Measurements from ENCODE around the gene ZDHHC7.
A peak's percentile ranks its signal among the peaks of the same experiment; 100 is the strongest.

Gene ZDHHC7, protein sequence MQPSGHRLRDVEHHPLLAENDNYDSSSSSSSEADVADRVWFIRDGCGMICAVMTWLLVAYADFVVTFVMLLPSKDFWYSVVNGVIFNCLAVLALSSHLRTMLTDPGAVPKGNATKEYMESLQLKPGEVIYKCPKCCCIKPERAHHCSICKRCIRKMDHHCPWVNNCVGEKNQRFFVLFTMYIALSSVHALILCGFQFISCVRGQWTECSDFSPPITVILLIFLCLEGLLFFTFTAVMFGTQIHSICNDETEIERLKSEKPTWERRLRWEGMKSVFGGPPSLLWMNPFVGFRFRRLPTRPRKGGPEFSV

DNA sequence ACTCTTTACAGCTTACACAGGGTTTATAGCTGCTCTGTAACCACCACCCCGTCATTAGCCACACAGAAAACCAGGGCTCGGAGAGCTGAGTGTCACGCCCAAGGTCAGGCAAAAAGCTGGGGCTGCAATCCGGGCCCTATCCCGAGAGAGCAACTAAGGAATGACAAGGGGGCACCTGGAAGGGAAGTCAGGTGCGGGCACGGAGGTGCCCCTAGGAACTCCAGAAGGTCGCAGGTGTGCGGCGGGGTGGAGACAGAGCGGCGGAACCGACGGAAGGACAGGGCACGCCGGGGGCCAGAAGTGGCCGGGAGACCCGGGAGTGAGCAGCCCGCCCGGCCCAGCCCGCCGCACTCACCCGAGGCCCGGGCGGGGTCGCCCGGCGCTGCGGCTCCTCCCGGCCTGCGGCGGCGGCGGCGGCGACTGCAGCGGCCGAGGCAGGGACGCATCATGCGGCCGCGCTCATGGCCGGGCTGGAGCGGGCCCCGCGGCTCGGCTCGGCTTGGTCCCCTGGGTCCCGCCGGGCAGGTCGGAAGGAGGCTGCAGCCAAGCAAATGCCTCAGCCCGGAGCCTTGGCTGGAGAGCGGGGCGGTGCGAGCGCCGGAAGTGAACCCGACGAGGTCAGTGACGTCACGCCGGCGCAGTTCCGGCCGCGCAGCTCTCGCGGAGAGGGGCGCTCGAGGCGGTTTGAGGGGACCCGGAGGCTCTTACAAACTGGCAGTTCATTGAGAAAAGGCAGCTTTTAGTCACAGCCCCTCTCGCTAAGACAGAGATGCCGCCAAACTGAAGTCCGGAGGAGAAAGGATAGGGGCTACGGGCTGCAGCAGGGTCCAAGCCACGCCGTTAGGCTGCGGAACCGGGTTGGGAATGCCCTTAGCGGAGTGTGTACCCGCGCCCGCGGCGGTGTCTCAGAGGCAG is at the start of gene ZDHHC7:
Gene ZDHHC7 (minus strand): TSS at position 605 of the 915 bp plus-strand sequence. CDS start 20,917 bp downstream, outside the sequence.
- H3K4me3 ChIP-seq (ENCODE audit: low read length) = peak within 1 kb of the TSS; percentile 91
- TF ChIP-seq, protein P1, sequence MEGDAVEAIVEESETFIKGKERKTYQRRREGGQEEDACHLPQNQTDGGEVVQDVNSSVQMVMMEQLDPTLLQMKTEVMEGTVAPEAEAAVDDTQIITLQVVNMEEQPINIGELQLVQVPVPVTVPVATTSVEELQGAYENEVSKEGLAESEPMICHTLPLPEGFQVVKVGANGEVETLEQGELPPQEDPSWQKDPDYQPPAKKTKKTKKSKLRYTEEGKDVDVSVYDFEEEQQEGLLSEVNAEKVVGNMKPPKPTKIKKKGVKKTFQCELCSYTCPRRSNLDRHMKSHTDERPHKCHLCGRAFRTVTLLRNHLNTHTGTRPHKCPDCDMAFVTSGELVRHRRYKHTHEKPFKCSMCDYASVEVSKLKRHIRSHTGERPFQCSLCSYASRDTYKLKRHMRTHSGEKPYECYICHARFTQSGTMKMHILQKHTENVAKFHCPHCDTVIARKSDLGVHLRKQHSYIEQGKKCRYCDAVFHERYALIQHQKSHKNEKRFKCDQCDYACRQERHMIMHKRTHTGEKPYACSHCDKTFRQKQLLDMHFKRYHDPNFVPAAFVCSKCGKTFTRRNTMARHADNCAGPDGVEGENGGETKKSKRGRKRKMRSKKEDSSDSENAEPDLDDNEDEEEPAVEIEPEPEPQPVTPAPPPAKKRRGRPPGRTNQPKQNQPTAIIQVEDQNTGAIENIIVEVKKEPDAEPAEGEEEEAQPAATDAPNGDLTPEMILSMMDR (IDR thresholded peaks at IDR 0.05; ENCODE audit: insufficient read depth, low read depth, low read length, missing control alignments) = no peak
- DNase-seq (ENCODE audit: low read depth) = peak; percentile 82

DNA sequence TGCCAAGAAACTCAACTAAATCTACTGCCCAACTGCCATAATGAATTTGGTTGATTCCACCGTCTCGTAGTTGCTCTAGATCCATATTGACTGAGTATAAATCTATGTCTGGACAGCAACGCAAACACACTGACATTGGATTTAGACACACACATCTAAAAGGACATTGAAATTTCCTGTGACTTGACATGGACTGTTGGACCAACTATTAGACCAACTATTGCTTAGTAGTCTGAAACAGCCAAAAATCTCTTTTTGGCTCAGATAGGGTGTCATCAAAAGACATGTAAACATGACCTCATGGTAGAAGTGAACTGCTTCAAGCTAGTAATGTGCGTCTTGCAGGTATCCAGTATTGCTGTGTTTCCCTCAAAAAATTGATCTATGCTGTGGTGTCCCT is 47.6 kb upstream of the ZDHHC7 start:
- TF ChIP-seq, protein P1 (IDR thresholded peaks at IDR 0.05; ENCODE audit: insufficient read depth, low read depth, low read length, missing control alignments) = no peak
- no peak overlapping the region for H3K4me3 ChIP-seq (ENCODE audit: low read length)
- DNase-seq (ENCODE audit: low read depth) = no peak

DNA sequence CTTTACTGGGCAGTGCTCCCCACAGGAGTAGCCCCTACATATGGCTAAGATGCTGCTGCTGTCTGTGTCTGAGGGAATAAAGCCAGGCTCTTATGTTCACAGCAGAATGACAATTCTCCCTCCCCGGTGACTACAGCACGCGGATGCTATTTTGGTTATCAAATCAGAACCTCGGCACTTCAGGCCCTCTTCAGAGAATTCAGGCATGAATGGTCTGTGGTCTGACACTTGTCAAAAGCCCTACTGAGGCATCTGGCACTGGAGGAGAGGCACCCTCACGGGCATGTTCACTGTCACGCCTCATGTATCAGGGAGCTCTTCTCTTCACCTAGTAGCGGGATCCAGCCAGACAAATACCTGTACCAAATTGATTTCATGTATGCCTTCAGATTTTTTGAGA is 46.6 kb upstream of the ZDHHC7 start:
- H3K4me3 ChIP-seq (ENCODE audit: low read length) = no peak overlapping the region
- TF ChIP-seq, protein P1 (IDR thresholded peaks at IDR 0.05; ENCODE audit: insufficient read depth, low read depth, low read length, missing control alignments) = no peak
- no peak for DNase-seq (ENCODE audit: low read depth)

DNA sequence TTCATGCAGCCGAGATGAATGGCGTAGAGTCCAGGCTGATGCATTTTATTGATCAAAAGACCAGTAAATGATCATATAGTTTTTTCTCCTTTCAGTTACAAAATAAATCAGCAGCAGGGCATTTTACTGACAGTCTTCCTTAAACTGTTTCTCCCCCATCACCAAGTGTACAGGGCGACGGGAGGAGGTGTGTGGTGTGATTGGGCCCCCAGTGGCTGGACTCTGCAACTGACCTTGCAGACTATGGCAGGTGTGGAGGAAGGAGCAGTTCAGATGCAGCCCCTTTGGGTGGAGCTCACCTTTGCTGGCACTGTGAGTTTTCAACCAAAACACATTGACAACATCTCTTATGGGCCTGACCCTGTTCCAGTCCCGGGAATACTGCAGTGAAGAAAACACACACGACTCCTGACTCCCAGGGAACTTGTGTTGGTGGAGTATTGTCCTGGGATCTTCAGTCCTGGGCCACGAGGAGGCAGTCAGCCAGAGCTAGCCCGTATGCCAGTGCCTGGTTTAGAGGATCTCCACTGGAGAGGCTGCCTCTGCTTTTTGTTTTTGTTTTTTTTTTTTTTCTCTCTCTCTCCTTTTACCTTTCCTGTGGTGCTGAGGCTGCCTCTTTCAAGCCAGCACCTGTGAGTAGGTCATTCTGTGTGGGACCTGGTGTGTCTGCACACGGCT is 46.0 kb upstream of the ZDHHC7 start:
- TF ChIP-seq, protein P1 (IDR thresholded peaks at IDR 0.05; ENCODE audit: insufficient read depth, low read depth, low read length, missing control alignments) = no peak
- no peak for DNase-seq (ENCODE audit: low read depth)
- no peak overlapping the region for H3K4me3 ChIP-seq (ENCODE audit: low read length)

DNA sequence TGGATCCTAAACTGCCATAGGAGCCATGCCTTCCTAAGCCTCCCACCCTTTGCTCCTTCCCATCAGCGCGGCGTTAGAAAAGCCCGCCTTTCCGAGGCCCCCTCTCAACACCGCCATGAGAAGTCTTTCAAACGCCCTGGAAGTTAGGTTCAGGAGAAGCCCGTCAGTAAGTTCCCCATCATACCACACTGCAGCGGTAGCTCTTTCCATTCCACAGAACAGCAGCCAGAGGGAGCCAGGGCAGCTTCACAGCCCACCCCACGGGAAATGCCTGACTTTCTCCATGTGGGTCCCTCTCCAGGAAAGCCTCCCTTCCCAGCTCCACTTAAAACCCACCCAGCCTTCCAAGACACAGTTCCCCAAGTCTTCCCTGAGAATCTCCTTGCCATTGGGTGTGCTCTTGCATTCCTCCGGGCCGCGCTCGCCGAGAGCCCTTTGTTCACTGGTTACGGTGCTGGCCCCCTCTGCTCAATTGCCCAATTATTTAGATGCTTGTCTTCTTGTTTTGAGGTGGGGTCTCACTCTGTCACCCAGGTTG is 44.9 kb upstream of the ZDHHC7 start:
- TF ChIP-seq, protein P1 (IDR thresholded peaks at IDR 0.05; ENCODE audit: insufficient read depth, low read depth, low read length, missing control alignments) = no peak
- no peak for DNase-seq (ENCODE audit: low read depth)
- no peak overlapping the region for H3K4me3 ChIP-seq (ENCODE audit: low read length)

DNA sequence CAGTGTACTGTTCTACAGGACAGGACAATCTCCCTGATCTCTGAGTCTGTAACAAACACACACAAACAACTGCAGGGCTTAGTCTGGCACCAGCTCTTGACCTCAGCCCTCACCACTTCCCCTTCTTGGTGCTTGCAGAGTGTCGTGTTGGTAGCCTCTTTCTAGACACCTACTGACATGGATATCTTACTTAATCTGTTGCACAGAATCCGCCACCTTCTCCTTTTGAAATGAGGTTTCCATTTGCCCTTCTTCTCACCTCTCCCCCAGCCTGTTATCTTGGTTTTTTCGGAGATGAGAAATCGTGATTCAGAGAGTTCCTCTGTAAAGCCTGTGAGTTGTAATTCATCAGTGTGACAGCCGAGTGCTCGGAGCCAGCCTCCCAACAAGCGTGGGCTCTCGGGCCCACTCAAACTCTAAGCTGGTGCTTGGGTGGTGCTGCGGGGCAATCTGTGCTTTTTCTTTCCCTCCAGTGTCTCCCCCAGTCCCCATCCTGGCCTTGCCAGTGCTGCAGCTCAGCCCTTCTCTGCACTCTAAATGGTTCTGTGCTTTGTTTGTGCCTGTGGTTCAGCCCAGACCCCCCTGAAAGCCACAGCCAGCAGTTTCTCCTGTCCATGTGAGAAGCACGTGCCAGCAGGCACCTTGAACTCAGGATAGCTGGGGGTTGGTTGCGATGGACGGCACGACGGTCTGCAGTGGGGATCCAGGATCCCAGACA is 44.3 kb upstream of the ZDHHC7 start:
- no peak for DNase-seq (ENCODE audit: low read depth)
- H3K4me3 ChIP-seq (ENCODE audit: low read length) = no peak overlapping the region
- TF ChIP-seq, protein P1 (IDR thresholded peaks at IDR 0.05; ENCODE audit: insufficient read depth, low read depth, low read length, missing control alignments) = no peak

Data from epithelial cell of esophagus (primary cell).